ENCODE results near the gene ACSL3.
"Not testable (repeated sequence)": the region's sequence is repeated elsewhere in the genome, so short reads cannot be mapped to it uniquely, and the experiment has no call there.

ACSL3 gene

GRCh38 chr2:222848862-222849261 is 12.0 kb upstream of the ACSL3 start:
- DNase-seq, result no peak

- no peak for DNase-seq
Measured at GRCh38 chr2:222851956-222852617, 8.7 kb upstream of the ACSL3 start.

GRCh38 chr2:222854773-222855700 is 5.8 kb upstream of the ACSL3 start:
- no peak for DNase-seq

- DNase-seq, result peak; percentile 34
Measured at GRCh38 chr2:222859786-222860612, 837 bp upstream of the ACSL3 start.

GRCh38 chr2:222861411-222862105 is 722 bp downstream of the ACSL3 start:
- no peak for DNase-seq

- peak; percentile 40 for DNase-seq
Measured at GRCh38 chr2:222862106-222862908, 1.5 kb downstream of the ACSL3 start.

- no peak for DNase-seq
Measured at GRCh38 chr2:222862909-222863544, 2.2 kb downstream of the ACSL3 start.

- no peak for DNase-seq
Measured at GRCh38 chr2:222864296-222864695, 3.5 kb downstream of the ACSL3 start.

GRCh38 chr2:222865301-222865700 is 4.5 kb downstream of the ACSL3 start:
- DNase-seq, result no peak

GRCh38 chr2:222866358-222866960 is 5.6 kb downstream of the ACSL3 start:
- DNase-seq, result no peak

- not testable (repeated sequence) for DNase-seq
Measured at GRCh38 chr2:222868560-222869251, 7.9 kb downstream of the ACSL3 start.

GRCh38 chr2:222869252-222869560 is 8.4 kb downstream of the ACSL3 start:
- DNase-seq, result no peak

GRCh38 chr2:222871291-222871690 is 10.5 kb downstream of the ACSL3 start:
- DNase-seq, result no peak

GRCh38 chr2:222872551-222872950 is 11.7 kb downstream of the ACSL3 start:
- DNase-seq, result no peak

GRCh38 chr2:222875482-222875881 is 14.6 kb downstream of the ACSL3 start:
- no peak for DNase-seq

- no peak for DNase-seq
Measured at GRCh38 chr2:222876947-222877346, 16.1 kb downstream of the ACSL3 start.

- DNase-seq, result no peak
Measured at GRCh38 chr2:222877556-222878300, 16.9 kb downstream of the ACSL3 start.

- no peak for DNase-seq
Measured at GRCh38 chr2:222878301-222878876, 17.6 kb downstream of the ACSL3 start.
